Measurements from ENCODE around the gene INHA. TPM values are rescaled to one million over a fixed set of nuclear protein-coding genes. Genes with fewer than 3 reads are reported as not detected.

Gene INHA
- total RNA-seq, 1 donor from 2014 or later: not detected

DNA sequence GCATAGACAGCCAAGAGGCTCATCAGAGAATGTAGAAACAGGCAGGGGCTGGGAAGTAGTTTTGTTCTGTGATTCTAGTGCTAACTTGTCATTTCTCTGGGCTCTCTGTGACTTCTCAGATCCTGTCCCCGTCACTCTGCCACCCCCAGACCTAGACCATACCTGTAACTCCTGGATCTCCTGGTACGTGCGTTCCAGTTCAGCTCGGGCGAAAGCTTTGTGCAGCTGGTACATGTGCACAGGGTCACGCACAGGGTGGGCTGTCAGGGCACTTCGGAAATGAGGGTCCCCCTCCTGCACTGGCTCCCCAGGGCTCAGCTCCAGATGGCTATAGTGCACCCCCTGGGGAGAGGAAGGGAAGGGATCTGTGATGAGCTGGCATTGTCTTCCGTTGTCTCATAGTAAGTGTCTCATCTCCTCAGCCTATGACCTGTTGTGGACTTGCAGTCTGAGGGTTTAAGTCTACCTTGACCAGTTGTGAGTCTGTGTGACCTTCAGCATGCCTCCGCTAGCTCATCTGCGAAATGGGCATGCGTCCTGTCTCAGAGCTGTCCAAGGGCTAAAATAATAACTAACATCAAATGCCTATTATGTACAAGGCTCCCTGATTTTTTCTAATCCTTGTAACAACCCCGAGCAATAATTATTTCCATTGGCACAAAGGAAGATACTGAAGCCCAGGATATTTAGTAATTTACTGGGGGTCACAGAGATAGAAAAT lies 31.2 kb upstream of the INHA start:
- H3K4me1 Mint-ChIP-seq (ENCODE audit: low read depth, unreplicated experiment): peaks cover 30% of the 10 kb centered on the region
- TF ChIP-seq, protein P1, sequence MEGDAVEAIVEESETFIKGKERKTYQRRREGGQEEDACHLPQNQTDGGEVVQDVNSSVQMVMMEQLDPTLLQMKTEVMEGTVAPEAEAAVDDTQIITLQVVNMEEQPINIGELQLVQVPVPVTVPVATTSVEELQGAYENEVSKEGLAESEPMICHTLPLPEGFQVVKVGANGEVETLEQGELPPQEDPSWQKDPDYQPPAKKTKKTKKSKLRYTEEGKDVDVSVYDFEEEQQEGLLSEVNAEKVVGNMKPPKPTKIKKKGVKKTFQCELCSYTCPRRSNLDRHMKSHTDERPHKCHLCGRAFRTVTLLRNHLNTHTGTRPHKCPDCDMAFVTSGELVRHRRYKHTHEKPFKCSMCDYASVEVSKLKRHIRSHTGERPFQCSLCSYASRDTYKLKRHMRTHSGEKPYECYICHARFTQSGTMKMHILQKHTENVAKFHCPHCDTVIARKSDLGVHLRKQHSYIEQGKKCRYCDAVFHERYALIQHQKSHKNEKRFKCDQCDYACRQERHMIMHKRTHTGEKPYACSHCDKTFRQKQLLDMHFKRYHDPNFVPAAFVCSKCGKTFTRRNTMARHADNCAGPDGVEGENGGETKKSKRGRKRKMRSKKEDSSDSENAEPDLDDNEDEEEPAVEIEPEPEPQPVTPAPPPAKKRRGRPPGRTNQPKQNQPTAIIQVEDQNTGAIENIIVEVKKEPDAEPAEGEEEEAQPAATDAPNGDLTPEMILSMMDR (IDR thresholded peaks at IDR 0.05; ENCODE audit: partially characterized antibody, unreplicated experiment): no peak
- peaks cover 8% of the 10 kb centered on the region for H3K36me3 Mint-ChIP-seq (ENCODE audit: unreplicated experiment)
- peaks cover 18% of the 10 kb centered on the region for H3K9me3 Mint-ChIP-seq (ENCODE audit: unreplicated experiment)
- peak overlapping the region; percentile 46 for H3K4me3 Mint-ChIP-seq (ENCODE audit: unreplicated experiment)
- peak overlapping the region; percentile 74 for H3K27ac Mint-ChIP-seq (ENCODE audit: unreplicated experiment)
- DNase-seq: no peak
- peaks cover 12% of the 10 kb centered on the region for H3K27me3 Mint-ChIP-seq (ENCODE audit: unreplicated experiment)

DNA sequence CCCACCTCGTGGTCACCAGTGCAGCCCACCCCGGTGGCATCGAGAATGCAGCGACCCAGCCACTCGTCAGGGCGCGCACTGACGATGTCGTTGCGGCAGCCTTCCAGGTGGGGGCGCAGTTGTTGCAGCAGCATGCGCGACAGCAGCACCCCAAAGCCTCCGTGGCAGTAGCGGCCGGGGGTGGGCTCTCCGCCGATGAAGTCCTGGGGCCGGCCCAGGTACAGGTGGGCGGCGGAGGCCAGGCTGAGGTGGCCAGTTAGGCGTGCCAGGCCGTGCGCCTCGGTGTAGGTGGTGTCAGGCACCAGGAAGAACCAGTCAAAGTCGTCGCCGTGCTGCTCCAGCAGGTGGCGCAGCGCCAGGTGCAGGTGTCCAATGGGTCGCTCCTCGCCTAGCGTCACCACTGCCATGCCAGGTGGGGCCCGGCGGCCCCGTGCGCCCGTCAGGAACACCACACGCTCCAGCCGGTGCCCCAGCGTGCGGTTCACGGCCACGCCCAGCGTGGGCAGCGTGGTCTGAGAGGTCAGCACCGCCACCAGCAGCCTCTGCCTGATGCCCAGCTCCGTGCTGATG lies 30.4 kb upstream of the INHA start:
- Mint-ChIP-seq H3K27me3 (ENCODE audit: unreplicated experiment) (peaks cover 12% of the 10 kb centered on the region), H3K4me3 (ENCODE audit: unreplicated experiment) (no peak overlapping the region), H3K27ac (ENCODE audit: unreplicated experiment) (no peak overlapping the region), H3K36me3 (ENCODE audit: unreplicated experiment) (peaks cover 8% of the 10 kb centered on the region), H3K4me1 (ENCODE audit: low read depth, unreplicated experiment) (peaks cover 32% of the 10 kb centered on the region), H3K9me3 (ENCODE audit: unreplicated experiment) (peaks cover 21% of the 10 kb centered on the region)
- peak; percentile 92 for DNase-seq
- TF ChIP-seq, protein P1 (IDR thresholded peaks at IDR 0.05; ENCODE audit: partially characterized antibody, unreplicated experiment): peak; percentile 100

DNA sequence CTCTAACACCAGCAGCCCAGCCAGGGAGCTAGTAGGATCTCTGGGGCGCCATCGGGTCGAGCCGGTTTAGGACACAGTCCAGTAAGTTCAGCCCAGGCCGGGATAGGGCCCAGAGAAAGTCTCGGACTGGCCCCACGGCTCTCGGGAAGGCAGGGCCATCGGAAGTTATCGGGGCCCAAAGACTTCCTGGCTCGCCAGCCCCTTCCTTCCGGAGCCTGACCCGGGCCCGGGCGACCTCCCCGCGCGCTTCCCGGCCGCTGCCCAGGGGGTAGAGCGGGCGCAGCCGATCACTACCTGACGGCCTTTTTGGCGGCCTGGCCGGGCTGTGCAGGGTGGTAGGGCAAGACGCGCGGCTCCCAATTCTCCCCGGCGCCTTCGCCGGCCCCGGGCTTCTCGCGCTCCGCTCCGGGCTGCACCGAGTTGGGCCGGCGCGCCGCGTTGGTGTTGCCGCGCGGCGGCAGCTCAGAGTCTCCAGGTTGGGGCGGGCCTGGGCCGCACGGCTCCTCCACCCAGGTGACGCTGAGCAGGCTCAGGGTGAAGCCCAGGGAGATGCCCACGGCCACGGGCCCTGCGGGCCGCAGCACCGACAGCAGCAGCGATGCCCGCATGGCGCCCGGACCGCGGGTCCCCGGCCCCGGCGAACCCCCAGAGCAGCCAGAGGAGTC lies 29.0 kb upstream of the INHA start:
- H3K4me1 Mint-ChIP-seq (ENCODE audit: low read depth, unreplicated experiment): peaks cover 26% of the 10 kb centered on the region
- peaks cover 25% of the 10 kb centered on the region for H3K9me3 Mint-ChIP-seq (ENCODE audit: unreplicated experiment)
- H3K4me3 Mint-ChIP-seq (ENCODE audit: unreplicated experiment): peak overlapping the region; percentile 90
- H3K36me3 Mint-ChIP-seq (ENCODE audit: unreplicated experiment): peaks cover 13% of the 10 kb centered on the region
- TF ChIP-seq, protein P1 (IDR thresholded peaks at IDR 0.05; ENCODE audit: partially characterized antibody, unreplicated experiment): no peak
- peak overlapping the region; percentile 54 for H3K27ac Mint-ChIP-seq (ENCODE audit: unreplicated experiment)
- no peak for DNase-seq
- H3K27me3 Mint-ChIP-seq (ENCODE audit: unreplicated experiment): peaks cover 16% of the 10 kb centered on the region

DNA sequence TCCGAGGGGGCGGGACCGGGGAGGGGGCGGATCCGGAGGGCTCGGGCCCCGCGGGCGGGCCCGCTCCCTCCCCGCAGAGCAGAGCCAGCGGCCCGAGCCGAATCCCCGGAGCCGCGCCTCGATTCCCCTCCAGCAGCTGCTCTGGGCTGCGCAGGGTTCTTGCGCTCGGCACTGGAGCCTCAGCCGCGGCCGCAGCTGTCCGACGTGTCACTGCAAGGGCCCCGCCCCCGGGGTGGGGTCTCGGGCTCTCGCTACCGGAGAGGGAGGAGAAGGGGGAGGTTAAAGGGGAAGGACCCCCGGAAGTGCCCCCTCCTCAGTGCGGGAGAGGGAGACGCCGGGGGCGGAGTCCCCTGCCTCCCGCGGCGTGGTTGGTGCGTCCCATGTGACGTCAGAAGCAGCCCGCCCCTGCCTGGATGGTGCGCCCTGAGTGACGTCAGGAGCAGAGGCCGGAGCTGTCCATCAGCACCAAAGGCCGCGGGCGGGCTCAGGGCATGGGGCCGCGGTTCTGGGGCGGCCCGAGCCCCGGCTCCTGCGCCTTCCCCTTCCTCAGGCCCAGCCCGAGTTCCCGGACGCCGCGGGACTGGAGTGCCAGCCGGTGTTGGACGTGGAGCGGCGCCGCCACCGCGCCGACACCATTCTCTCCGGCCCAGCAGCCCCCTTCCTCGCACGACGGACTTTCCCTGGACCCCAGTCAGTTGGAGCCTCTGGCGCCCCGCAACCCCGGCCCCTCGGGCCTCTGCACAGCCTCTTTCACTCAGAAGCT lies 28.3 kb upstream of the INHA start, which contains the start of the genes CHPF and TMEM198:
Gene CHPF, minus strand, starts transcription at position 214 of the 763 bp plus-strand sequence. CDS start 271 bp downstream, outside the sequence.
Gene TMEM198, plus strand, starts transcription at position 433 of the 763 bp plus-strand sequence. CDS start 700 bp downstream, outside the sequence.
- peak; percentile 98 for DNase-seq
- Mint-ChIP-seq H3K27ac (ENCODE audit: unreplicated experiment) (peak within 1 kb of the TSS; percentile 95), H3K36me3 (ENCODE audit: unreplicated experiment) (peaks cover 19% of the 10 kb centered on the region), H3K9me3 (ENCODE audit: unreplicated experiment) (peaks cover 26% of the 10 kb centered on the region), H3K4me3 (ENCODE audit: unreplicated experiment) (peak within 1 kb of the TSS; percentile 99), H3K27me3 (ENCODE audit: unreplicated experiment) (peaks cover 18% of the 10 kb centered on the region), H3K4me1 (ENCODE audit: low read depth, unreplicated experiment) (peaks cover 24% of the 10 kb centered on the region)
- TF ChIP-seq, protein P1 (IDR thresholded peaks at IDR 0.05; ENCODE audit: partially characterized antibody, unreplicated experiment): no peak

Measured in glutamatergic neuron (in vitro differentiated cells).